ENCODE measurements around the gene SLC38A10.

Gene SLC38A10

DNA sequence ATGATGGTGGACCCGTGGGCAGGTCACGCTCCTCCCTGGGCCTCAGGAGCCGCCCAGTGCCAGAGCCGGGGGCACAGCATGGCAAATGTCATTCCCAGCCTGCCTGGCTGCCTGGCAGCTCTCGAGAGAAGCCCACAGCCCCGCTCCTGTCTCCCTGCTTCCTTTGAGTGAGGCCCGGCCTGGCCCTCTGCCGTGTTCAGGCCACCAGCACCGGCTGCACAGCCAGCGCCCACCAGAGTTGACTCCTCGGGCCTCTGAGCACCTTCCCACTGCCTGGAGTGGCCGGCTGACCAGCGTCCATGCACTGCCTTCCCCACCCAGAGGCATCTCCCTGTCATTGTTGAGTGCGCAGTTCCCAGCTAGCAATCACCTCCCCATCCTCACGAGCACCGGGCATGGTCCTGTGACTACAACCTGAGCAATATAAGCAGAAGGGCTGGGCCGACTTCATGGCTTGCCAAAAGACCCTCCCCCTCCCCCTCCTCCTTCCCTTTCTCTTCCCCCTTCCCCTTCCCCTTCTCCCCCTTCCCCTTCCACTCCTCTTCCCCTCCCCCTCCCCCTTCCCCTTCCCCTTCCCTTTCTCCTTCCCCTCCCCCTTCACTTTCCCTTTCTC is 11.9 kb upstream of the SLC38A10 start:
- no peak for DNase-seq (ENCODE audit: extremely low read depth, low read depth)
- no peak overlapping the region for H3K4me3 ChIP-seq (replicated peaks; ENCODE audit: low read depth, low read length)
- TF ChIP-seq, protein P1, sequence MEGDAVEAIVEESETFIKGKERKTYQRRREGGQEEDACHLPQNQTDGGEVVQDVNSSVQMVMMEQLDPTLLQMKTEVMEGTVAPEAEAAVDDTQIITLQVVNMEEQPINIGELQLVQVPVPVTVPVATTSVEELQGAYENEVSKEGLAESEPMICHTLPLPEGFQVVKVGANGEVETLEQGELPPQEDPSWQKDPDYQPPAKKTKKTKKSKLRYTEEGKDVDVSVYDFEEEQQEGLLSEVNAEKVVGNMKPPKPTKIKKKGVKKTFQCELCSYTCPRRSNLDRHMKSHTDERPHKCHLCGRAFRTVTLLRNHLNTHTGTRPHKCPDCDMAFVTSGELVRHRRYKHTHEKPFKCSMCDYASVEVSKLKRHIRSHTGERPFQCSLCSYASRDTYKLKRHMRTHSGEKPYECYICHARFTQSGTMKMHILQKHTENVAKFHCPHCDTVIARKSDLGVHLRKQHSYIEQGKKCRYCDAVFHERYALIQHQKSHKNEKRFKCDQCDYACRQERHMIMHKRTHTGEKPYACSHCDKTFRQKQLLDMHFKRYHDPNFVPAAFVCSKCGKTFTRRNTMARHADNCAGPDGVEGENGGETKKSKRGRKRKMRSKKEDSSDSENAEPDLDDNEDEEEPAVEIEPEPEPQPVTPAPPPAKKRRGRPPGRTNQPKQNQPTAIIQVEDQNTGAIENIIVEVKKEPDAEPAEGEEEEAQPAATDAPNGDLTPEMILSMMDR (IDR thresholded peaks at IDR 0.05; ENCODE audit: low read depth, low read length, missing control alignments): no peak

DNA sequence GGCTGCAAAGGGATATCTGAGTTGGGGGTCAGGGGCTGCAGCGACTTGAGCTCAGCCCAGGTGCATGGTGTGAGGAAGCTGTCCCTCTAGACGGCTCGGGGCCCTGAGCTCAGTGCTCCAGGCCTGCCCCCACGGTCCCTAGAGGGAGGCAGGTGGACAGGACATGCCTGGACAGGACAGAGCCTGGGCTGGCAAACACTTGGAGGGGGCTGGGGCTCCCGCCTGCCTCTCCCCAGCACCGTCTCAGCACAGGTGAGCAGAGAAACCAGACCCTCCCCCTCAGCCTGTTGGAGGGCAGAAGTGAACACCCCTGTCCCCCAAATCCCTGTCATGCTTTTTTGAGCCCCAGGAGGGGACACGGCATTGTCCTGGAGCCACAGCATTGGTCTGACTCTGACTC is 11.4 kb upstream of the SLC38A10 start:
- no peak for DNase-seq (ENCODE audit: extremely low read depth, low read depth)
- TF ChIP-seq, protein P1 (IDR thresholded peaks at IDR 0.05; ENCODE audit: low read depth, low read length, missing control alignments): no peak
- no peak overlapping the region for H3K4me3 ChIP-seq (replicated peaks; ENCODE audit: low read depth, low read length)

DNA sequence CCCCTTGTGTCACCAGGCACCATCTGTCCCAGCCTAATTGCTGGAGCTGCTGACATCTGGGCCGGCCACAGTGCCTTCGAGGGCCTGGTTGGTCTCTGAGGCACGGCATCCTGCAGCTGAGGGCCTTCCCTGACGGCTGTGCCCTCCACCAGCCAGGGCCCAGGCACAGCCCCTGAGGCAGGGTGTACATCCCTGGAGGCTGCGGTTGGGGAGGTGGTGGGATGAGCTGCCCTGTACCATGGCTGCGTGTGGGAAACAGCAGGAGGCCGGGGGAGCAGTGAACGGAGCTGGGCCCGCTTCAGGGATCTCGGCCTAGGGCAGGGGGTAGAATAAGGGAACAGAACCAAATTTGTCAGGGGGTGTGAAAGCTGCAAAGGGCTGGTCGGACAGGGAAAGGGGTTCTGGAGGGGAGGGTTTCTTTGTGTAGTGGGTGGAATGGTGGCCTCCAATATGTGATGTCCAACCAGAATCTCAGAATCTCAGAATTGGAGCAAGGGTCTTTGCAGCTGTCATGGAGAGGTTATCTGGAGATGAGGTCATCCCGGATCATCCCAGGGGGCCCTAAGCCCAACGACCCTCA is 10.0 kb upstream of the SLC38A10 start:
- TF ChIP-seq, protein P1 (IDR thresholded peaks at IDR 0.05; ENCODE audit: low read depth, low read length, missing control alignments): no peak
- no peak overlapping the region for H3K4me3 ChIP-seq (replicated peaks; ENCODE audit: low read depth, low read length)
- DNase-seq (ENCODE audit: extremely low read depth, low read depth): no peak

DNA sequence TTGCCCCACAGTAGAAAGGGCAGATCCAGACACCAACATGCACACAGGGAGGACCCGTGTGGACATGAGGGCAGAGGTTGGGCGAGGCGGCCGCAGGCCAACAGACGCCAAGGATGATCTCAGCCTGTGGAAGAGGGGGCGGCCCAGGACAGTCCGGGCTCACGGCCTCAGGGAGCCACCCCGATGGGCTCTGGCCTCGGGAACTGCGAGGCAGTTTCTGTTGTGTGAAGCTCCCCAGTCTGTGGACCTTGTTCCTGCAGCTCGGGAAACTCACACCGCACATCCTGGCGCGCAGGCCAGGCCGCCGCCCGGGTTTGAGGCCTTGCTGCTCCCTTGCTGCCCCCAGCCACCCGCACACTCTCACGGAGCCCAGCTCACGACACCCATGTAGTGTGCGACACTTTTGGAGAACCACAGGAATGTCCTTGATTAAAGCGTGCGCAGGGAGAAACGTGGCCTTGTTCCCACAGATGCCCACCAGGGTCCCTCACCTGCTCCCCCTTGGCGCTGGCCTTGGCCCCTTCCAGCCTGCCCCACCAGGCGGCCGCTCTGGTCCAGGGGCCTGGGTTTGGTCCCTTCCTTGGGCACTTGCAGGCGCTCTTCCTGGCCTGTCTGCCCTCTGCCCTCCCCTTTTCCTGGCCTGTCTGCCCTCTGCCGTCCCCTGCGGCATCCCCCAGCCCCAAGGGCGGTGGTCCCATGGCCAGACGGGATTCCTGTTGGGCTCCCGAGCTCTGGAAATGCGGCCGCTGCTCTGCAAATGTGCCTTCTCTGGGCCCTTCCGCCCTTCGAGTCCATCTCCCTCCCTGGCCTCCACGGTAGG is 9.3 kb upstream of the SLC38A10 start:
- no peak overlapping the region for H3K4me3 ChIP-seq (replicated peaks; ENCODE audit: low read depth, low read length)
- TF ChIP-seq, protein P1 (IDR thresholded peaks at IDR 0.05; ENCODE audit: low read depth, low read length, missing control alignments): no peak

DNA sequence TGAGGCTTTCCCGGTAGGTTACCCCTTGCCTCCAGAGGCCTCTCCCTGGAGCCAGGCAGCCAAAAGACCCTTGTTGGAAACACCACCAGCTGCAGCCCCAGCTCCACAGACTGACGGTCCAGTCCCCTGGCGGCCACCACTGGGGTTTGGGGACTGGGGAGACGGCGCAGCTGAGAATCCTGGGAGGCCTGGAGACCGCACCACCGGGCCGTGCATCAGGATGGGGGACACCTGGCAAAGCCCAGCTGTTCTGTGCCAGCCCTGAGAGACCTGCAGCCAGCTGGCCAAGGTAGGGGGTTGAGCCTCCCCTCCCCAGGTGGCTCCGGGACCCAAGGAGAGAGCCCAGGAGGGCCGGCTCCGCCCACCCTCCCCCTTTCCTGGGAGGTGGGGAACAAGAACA is 8.3 kb upstream of the SLC38A10 start:
- TF ChIP-seq, protein P1 (IDR thresholded peaks at IDR 0.05; ENCODE audit: low read depth, low read length, missing control alignments): no peak
- no peak for DNase-seq (ENCODE audit: extremely low read depth, low read depth)
- no peak overlapping the region for H3K4me3 ChIP-seq (replicated peaks; ENCODE audit: low read depth, low read length)

More for the DNA sequence above, 9.3 kb upstream of the SLC38A10 start:
- DNase-seq (ENCODE audit: extremely low read depth, low read depth): no peak

DNA sequence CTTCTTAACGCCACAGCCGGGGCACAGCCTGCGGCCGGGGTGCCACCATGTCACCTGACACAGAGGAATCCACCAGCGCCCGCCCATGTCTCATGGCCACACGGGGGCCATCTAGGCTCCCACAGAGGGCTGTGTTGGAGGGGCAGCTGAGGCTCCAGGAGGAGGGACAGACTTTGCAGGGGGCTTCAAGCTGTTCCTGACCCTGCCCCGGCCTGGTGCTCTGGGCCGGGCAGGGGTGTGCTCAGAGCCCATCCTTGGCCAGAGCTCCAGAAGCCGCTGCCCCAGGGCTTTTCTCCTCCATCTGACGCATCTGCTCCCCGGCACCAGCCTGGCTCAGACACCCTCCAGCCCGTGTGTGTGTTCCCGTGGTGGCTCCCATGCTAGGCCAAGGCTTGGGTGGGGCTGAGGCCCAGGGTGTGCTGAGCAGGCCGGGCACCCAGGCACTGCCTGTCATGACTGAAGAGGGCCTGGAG is 7.8 kb upstream of the SLC38A10 start:
- TF ChIP-seq, protein P1 (IDR thresholded peaks at IDR 0.05; ENCODE audit: low read depth, low read length, missing control alignments): no peak
- no peak overlapping the region for H3K4me3 ChIP-seq (replicated peaks; ENCODE audit: low read depth, low read length)
- DNase-seq (ENCODE audit: extremely low read depth, low read depth): no peak

Data from HFF-Myc (cell line).